ENCODE results near the gene ABCA13.

Gene ABCA13

GRCh38 chr7:48452218-48452617 is 281.0 kb downstream of the ABCA13 start:
- Histone ChIP-seq H3K27ac (no peak overlapping the region), H3K36me3 (no peaks in the 10 kb centered on the region), H3K4me3 (ENCODE audit: low read depth, low read length) (no peak overlapping the region), H3K9me3 (ENCODE audit: severe bottlenecking) (no peaks in the 10 kb centered on the region), H3K27me3 (ENCODE audit: insufficient read depth, low read depth, severe bottlenecking) (no peaks in the 10 kb centered on the region)
- TF ChIP-seq CTCF (IDR thresholded peaks at IDR 0.05; ENCODE audit: low read depth, low read length), result no peak
- DNase-seq, result no peak

DNA sequence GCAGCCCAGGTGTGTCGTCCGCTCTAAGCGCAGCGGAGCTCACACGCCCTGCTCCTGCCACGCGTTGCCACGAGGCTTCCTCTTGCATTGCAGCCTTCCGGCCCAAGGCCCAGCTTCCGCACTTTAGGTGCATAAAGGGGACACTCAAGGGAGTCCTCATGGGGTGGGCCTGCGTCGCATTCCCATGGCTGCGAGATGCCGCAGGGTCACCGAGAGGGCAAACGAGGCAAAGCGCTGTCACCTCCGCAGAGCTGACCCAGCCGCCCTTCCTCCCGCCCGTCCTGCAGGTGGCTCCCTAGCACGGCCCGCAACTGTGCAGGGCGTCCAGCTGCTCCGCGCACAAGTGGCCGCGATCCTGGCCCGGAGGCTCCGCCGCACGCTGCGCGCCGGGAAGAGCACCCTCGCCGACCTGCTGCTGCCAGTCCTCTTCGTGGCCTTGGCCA is 283.5 kb downstream of the ABCA13 start:
- TF ChIP-seq CTCF (IDR thresholded peaks at IDR 0.05; ENCODE audit: low read depth, low read length), result no peak
- H3K27me3 ChIP-seq (ENCODE audit: insufficient read depth, low read depth, severe bottlenecking), result no peaks in the 10 kb centered on the region
- H3K9me3 ChIP-seq (ENCODE audit: severe bottlenecking), result no peaks in the 10 kb centered on the region
- DNase-seq, result no peak
- no peaks in the 10 kb centered on the region for H3K36me3 ChIP-seq
- H3K4me3 ChIP-seq (ENCODE audit: low read depth, low read length), result no peak overlapping the region
- H3K27ac ChIP-seq, result no peak overlapping the region

- Histone ChIP-seq H3K27me3 (ENCODE audit: insufficient read depth, low read depth, severe bottlenecking) (no peaks in the 10 kb centered on the region), H3K4me3 (ENCODE audit: low read depth, low read length) (no peak overlapping the region), H3K27ac (no peak overlapping the region), H3K36me3 (no peaks in the 10 kb centered on the region), H3K9me3 (ENCODE audit: severe bottlenecking) (no peaks in the 10 kb centered on the region)
- TF ChIP-seq CTCF (IDR thresholded peaks at IDR 0.05; ENCODE audit: low read depth, low read length), result no peak
- no peak for DNase-seq
These were observed 284.1 kb downstream of the ABCA13 start for GRCh38 chr7:48455363-48455762.

GRCh38 chr7:48458701-48459524 is 287.7 kb downstream of the ABCA13 start:
- H3K9me3 ChIP-seq (ENCODE audit: severe bottlenecking), result no peaks in the 10 kb centered on the region
- no peak overlapping the region for H3K4me3 ChIP-seq (ENCODE audit: low read depth, low read length)
- H3K27ac ChIP-seq, result no peak overlapping the region
- no peak for TF ChIP-seq CTCF (IDR thresholded peaks at IDR 0.05; ENCODE audit: low read depth, low read length)
- DNase-seq, result no peak
- H3K27me3 ChIP-seq (ENCODE audit: insufficient read depth, low read depth, severe bottlenecking), result no peaks in the 10 kb centered on the region
- H3K36me3 ChIP-seq, result no peaks in the 10 kb centered on the region

DNA sequence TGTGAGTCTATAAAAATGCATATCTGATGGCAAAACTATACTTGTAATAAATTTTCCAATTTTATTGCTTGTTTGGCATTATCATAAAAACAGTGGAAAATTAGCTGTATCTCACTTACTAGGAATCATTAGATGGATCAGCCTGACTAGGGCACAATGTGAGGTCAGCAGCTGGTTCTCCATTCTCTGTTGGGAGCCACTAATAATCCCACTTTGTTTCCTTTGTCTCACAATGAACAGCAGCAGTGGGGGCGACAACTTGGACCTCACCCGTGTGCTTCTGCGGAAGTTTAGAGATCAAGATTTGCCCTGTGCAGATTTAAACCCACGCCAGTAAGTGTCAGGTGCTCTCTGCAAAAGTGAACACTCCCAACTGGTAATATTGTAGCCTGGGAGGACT is 295.5 kb downstream of the ABCA13 start:
- no peak for DNase-seq
- no peak overlapping the region for H3K4me3 ChIP-seq (ENCODE audit: low read depth, low read length)
- no peaks in the 10 kb centered on the region for H3K36me3 ChIP-seq
- no peak for TF ChIP-seq CTCF (IDR thresholded peaks at IDR 0.05; ENCODE audit: low read depth, low read length)
- H3K27me3 ChIP-seq (ENCODE audit: insufficient read depth, low read depth, severe bottlenecking), result no peaks in the 10 kb centered on the region
- no peak overlapping the region for H3K27ac ChIP-seq
- no peaks in the 10 kb centered on the region for H3K9me3 ChIP-seq (ENCODE audit: severe bottlenecking)

DNA sequence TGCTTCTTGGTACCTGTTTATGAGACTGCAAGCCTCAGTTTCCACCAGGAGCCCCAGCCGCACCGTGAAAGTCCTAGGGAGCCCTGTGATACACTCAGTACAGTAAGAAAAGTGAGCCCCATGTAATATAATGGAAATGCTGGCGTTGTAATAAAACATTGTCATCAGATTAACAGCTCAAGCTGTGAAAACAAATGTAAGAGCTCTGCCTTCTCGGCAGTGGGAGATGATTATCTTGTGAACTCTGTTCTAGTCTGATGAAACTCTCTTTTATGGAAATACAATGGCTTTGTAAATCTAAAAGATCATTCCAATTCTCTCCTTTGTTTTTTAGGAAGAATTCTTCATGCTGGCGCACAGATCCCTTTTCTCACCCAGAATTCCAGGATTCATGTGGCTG is 299.9 kb downstream of the ABCA13 start:
- no peaks in the 10 kb centered on the region for H3K36me3 ChIP-seq
- no peak overlapping the region for H3K4me3 ChIP-seq (ENCODE audit: low read depth, low read length)
- H3K9me3 ChIP-seq (ENCODE audit: severe bottlenecking), result no peaks in the 10 kb centered on the region
- no peak for TF ChIP-seq CTCF (IDR thresholded peaks at IDR 0.05; ENCODE audit: low read depth, low read length)
- H3K27ac ChIP-seq, result no peak overlapping the region
- H3K27me3 ChIP-seq (ENCODE audit: insufficient read depth, low read depth, severe bottlenecking), result no peaks in the 10 kb centered on the region
- DNase-seq, result no peak

Measured in WERI-Rb-1 (cell line).